Liver (tissue), 3 donors: ENCODE data around the gene PRDM8.
"Not testable (repeated sequence)": the region's sequence is repeated elsewhere in the genome, so short reads cannot be mapped to it uniquely, and the experiment has no call there.

ENCODE experiments used
- GABPA ChIP-seq, 2 donors: IDR thresholded peaks in 1 of 2; conservative IDR thresholded peaks in 1 of 2; 2 replicates each; pipeline ENCODE4 v1.6.1; 2016; ENCODE audit warnings: antibody characterized with exemption in 2 of 2, mild to moderate bottlenecking in 1 of 2, moderate library complexity in 1 of 2
- HNF4A ChIP-seq, 2 donors: conservative IDR thresholded peaks; 2 replicates each; pipeline ENCODE4 v1.6.1; 2016; ENCODE audit warnings: antibody characterized with exemption in 2 of 2, mild to moderate bottlenecking in 2 of 2
- JUND ChIP-seq, 2 donors: IDR thresholded peaks; 2 replicates each; pipeline ENCODE4 v1.6.1; 2016; ENCODE audit warnings: antibody characterized with exemption in 2 of 2
- NR2F2 ChIP-seq: IDR thresholded peaks from 2 replicates; pipeline ENCODE4 v1.6.1; 2016; ENCODE audit warnings: antibody characterized with exemption
- RAD21 ChIP-seq, 2 donors: IDR thresholded peaks; 2 replicates each; pipeline ENCODE4 v1.6.1; 2016; ENCODE audit warnings: antibody characterized with exemption in 2 of 2, mild to moderate bottlenecking in 2 of 2
- RXRA ChIP-seq, 2 donors: IDR thresholded peaks; 2 replicates each; pipeline ENCODE4 v1.6.1; 2017 to 2018; ENCODE audit warnings: antibody characterized with exemption in 2 of 2, mild to moderate bottlenecking in 1 of 2
- SP1 ChIP-seq: IDR thresholded peaks from 2 replicates; pipeline ENCODE4 v1.6.1; 2018; ENCODE audit warnings: antibody characterized with exemption, mild to moderate bottlenecking
- TAF1 ChIP-seq: conservative IDR thresholded peaks from 2 replicates; pipeline ENCODE4 v1.6.1; 2016; ENCODE audit warnings: antibody characterized with exemption, mild to moderate bottlenecking
- YY1 ChIP-seq: IDR thresholded peaks from 2 replicates; pipeline ENCODE4 v1.6.1; 2016; ENCODE audit warnings: antibody characterized with exemption, mild to moderate bottlenecking
- TF ChIP-seq, protein P1 (sequence below): fragments of 150-350 bp; IDR thresholded peaks from 2 replicates; pipeline ENCODE4 v1.5.1; 2017; ENCODE audit warnings: improper control_type of control experiment, low read depth, low read length; ENCODE audit not compliant: missing input control
- TF ChIP-seq, protein P2 (sequence below): IDR thresholded peaks from 2 replicates; pipeline ENCODE4 v1.6.1; 2016; ENCODE audit warnings: antibody characterized with exemption, mild to moderate bottlenecking
- TF ChIP-seq, protein P3 (sequence below): IDR thresholded peaks from 2 replicates; pipeline ENCODE4 v1.6.1; 2016; ENCODE audit warnings: antibody characterized with exemption
- donor health status: healthy.
- donor health status: healthy.

DNA sequence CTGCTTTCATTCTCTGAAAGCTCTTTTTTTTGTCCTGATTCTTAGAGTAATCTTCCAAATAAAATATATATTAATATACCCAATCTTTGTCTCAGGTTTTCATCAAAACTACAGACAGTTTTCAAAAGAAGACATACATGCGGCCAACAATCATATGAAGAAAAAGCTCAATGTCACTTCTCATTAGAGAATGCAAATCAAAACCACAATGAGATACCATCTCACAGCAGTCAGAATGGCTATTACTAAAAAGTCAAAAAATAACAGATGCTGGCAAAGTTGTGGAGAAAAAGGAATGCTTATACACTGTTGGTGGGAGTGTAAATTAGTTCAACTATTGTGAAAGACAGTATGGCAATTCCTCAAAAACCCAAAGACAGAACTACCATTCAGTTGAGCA is 50.2 kb downstream of the PRDM8 start:
- TF ChIP-seq, protein P1, sequence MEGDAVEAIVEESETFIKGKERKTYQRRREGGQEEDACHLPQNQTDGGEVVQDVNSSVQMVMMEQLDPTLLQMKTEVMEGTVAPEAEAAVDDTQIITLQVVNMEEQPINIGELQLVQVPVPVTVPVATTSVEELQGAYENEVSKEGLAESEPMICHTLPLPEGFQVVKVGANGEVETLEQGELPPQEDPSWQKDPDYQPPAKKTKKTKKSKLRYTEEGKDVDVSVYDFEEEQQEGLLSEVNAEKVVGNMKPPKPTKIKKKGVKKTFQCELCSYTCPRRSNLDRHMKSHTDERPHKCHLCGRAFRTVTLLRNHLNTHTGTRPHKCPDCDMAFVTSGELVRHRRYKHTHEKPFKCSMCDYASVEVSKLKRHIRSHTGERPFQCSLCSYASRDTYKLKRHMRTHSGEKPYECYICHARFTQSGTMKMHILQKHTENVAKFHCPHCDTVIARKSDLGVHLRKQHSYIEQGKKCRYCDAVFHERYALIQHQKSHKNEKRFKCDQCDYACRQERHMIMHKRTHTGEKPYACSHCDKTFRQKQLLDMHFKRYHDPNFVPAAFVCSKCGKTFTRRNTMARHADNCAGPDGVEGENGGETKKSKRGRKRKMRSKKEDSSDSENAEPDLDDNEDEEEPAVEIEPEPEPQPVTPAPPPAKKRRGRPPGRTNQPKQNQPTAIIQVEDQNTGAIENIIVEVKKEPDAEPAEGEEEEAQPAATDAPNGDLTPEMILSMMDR = not testable (repeated sequence)
- TF ChIP-seq, protein P2, sequence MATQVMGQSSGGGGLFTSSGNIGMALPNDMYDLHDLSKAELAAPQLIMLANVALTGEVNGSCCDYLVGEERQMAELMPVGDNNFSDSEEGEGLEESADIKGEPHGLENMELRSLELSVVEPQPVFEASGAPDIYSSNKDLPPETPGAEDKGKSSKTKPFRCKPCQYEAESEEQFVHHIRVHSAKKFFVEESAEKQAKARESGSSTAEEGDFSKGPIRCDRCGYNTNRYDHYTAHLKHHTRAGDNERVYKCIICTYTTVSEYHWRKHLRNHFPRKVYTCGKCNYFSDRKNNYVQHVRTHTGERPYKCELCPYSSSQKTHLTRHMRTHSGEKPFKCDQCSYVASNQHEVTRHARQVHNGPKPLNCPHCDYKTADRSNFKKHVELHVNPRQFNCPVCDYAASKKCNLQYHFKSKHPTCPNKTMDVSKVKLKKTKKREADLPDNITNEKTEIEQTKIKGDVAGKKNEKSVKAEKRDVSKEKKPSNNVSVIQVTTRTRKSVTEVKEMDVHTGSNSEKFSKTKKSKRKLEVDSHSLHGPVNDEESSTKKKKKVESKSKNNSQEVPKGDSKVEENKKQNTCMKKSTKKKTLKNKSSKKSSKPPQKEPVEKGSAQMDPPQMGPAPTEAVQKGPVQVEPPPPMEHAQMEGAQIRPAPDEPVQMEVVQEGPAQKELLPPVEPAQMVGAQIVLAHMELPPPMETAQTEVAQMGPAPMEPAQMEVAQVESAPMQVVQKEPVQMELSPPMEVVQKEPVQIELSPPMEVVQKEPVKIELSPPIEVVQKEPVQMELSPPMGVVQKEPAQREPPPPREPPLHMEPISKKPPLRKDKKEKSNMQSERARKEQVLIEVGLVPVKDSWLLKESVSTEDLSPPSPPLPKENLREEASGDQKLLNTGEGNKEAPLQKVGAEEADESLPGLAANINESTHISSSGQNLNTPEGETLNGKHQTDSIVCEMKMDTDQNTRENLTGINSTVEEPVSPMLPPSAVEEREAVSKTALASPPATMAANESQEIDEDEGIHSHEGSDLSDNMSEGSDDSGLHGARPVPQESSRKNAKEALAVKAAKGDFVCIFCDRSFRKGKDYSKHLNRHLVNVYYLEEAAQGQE = not testable (repeated sequence)
- TF ChIP-seq TAF1; HNF4A (conservative IDR thresholded peaks at IDR 0.05); YY1; JUND (IDR thresholded peaks at IDR 0.05); RXRA (IDR thresholded peaks at IDR 0.05); RAD21 (IDR thresholded peaks at IDR 0.05); GABPA (IDR thresholded peaks at IDR 0.05 in 1 of 2, conservative IDR thresholded peaks at IDR 0.05 in 1 of 2); NR2F2; SP1: not testable (repeated sequence)
- TF ChIP-seq, protein P3, sequence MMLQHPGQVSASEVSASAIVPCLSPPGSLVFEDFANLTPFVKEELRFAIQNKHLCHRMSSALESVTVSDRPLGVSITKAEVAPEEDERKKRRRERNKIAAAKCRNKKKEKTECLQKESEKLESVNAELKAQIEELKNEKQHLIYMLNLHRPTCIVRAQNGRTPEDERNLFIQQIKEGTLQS = not testable (repeated sequence)
